SHP77 (cell line): ENCODE data around the gene ATP11C.
"Not testable (repeated sequence)": the region's sequence is repeated elsewhere in the genome, so short reads cannot be mapped to it uniquely, and the experiment has no call there.

Experiments used
- DNase-seq, 2 experiments: peaks; one replicate each; lab custom pipeline; 2025; lab: John Stamatoyannopoulos, UW

ATP11C gene

GRCh38 chrX:139851730-139852129 lies 81.1 kb downstream of the ATP11C start:
- no peak for DNase-seq

GRCh38 chrX:139850968-139851367 lies 81.9 kb downstream of the ATP11C start:
- DNase-seq, result no peak

GRCh38 chrX:139844884-139845283 lies 88.0 kb downstream of the ATP11C start:
- DNase-seq, result no peak

- peak in 1 of 2 experiments; percentile 29 for DNase-seq
Measured at GRCh38 chrX:139844163-139844562, 88.7 kb downstream of the ATP11C start.

- no peak for DNase-seq
Measured at GRCh38 chrX:139842326-139843185, 90.3 kb downstream of the ATP11C start.

GRCh38 chrX:139836335-139836734 lies 96.5 kb downstream of the ATP11C start:
- DNase-seq, result not testable (repeated sequence)

GRCh38 chrX:139834879-139835278 lies 98.0 kb downstream of the ATP11C start:
- DNase-seq, result no peak

- no peak for DNase-seq
Measured at GRCh38 chrX:139832718-139833309, 100.0 kb downstream of the ATP11C start.

- DNase-seq, result no peak
Measured at GRCh38 chrX:139831675-139832456, 101.0 kb downstream of the ATP11C start.

- no peak for DNase-seq
Measured at GRCh38 chrX:139831017-139831416, 101.8 kb downstream of the ATP11C start.

GRCh38 chrX:139828830-139829229 lies 104.0 kb downstream of the ATP11C start:
- no peak for DNase-seq

- no peak for DNase-seq
Measured at GRCh38 chrX:139828033-139828432, 104.8 kb downstream of the ATP11C start.

GRCh38 chrX:139826065-139827044 lies 106.5 kb downstream of the ATP11C start:
- DNase-seq, result peak; percentile 14 to 15

GRCh38 chrX:139825618-139826017 lies 107.2 kb downstream of the ATP11C start:
- no peak for DNase-seq

GRCh38 chrX:139823806-139824205 lies 109.0 kb downstream of the ATP11C start:
- no peak for DNase-seq

- DNase-seq, result no peak
Measured at GRCh38 chrX:139820358-139820984, 112.4 kb downstream of the ATP11C start.

GRCh38 chrX:139816204-139816603 lies 116.6 kb downstream of the ATP11C start:
- no peak for DNase-seq

GRCh38 chrX:139815771-139816170 lies 117.1 kb downstream of the ATP11C start:
- DNase-seq, result no peak

GRCh38 chrX:139811942-139812629 lies 120.8 kb downstream of the ATP11C start:
- DNase-seq, result no peak

GRCh38 chrX:139804482-139804881 lies 128.4 kb downstream of the ATP11C start:
- no peak for DNase-seq
